Smooth muscle cell (in vitro differentiated cells): ENCODE data around the gene USP22. TPM values are rescaled to one million over a fixed set of nuclear protein-coding genes. Genes with fewer than 3 reads are reported as not detected.

ENCODE experiments used
- DNase-seq: peaks from one replicate; lab custom pipeline; 2025; ENCODE audit not compliant: unreplicated experiment; lab: John Stamatoyannopoulos, UW
- H2AFZ ChIP-seq: fragments of 200-600 bp; sonication (generic); 2 replicates; pipeline ENCODE4 v1.6.0; 2016; ENCODE audit warnings: antibody characterized with exemption, low read depth, mild to moderate bottlenecking
- H3F3A ChIP-seq: fragments of 200-600 bp; sonication (generic); 2 replicates; pipeline ENCODE4 v1.6.0; 2017; ENCODE audit warnings: antibody characterized with exemption, low read depth
- H3K27ac ChIP-seq: fragments of 200-600 bp; sonication (generic); 2 replicates; pipeline ENCODE4 v1.5.1; 2016; ENCODE audit warnings: low read depth, mild to moderate bottlenecking
- H3K27me3 ChIP-seq: fragments of 200-600 bp; sonication (generic); 2 replicates; pipeline ENCODE4 v1.6.1; 2016; ENCODE audit warnings: low read depth, mild to moderate bottlenecking
- H3K36me3 ChIP-seq: fragments of 200-600 bp; sonication (generic); 2 replicates; pipeline ENCODE4 v1.5.1; 2016; ENCODE audit warnings: low read depth
- H3K4me1 ChIP-seq: fragments of 200-600 bp; sonication (generic); 2 replicates; pipeline ENCODE4 v1.5.1; 2016; ENCODE audit warnings: low read depth
- H3K4me2 ChIP-seq: fragments of 200-600 bp; sonication (generic); 2 replicates; pipeline ENCODE4 v1.6.0; 2016; ENCODE audit warnings: mild to moderate bottlenecking
- H3K4me3 ChIP-seq: fragments of 200-600 bp; sonication (generic); 2 replicates; pipeline ENCODE4 v1.5.1; 2016; ENCODE audit warnings: mild to moderate bottlenecking
- H3K79me2 ChIP-seq: fragments of 200-600 bp; sonication (generic); 2 replicates; pipeline ENCODE4 v1.6.0; 2016; ENCODE audit warnings: low read depth, mild to moderate bottlenecking
- H3K9ac ChIP-seq: fragments of 200-600 bp; sonication (generic); 2 replicates; pipeline ENCODE4 v1.6.0; 2016; ENCODE audit warnings: low read depth
- H3K9me3 ChIP-seq: fragments of 200-600 bp; sonication (generic); replicated peaks from 2 replicates; pipeline ENCODE4 v1.5.1; 2016; ENCODE audit warnings: low read depth
- H4K20me1 ChIP-seq: fragments of 200-600 bp; sonication (generic); 2 replicates; pipeline ENCODE4 v1.6.0; 2016; ENCODE audit warnings: low read depth
- CTCF ChIP-seq: fragments of 200-600 bp; sonication (generic); IDR thresholded peaks from 2 replicates; pipeline ENCODE4 v1.5.1; 2017; ENCODE audit warnings: borderline replicate concordance, mild to moderate bottlenecking, antibody characterized with exemption; ENCODE audit not compliant: insufficient read depth, poor library complexity, severe bottlenecking
- WGBS: methylation state at CpG from one replicate; pipeline ENCODE4 v1.1.7; 2016; ENCODE audit warnings: low lambda C conversion rate; 5-methylcytosine and 5-hydroxymethylcytosine counted together
- polyA plus RNA-seq: library from polyadenylated mRNA; unstranded; fragments of >200 nt; fragmentation: Nextera tagmentation; extraction: Ambion mirVana; gene quantifications from 2 replicates; pipeline ENCODE4 v1.2.1, GENCODE V29; 2016
- total RNA-seq: library from RNA; depleted of rRNA; stranded (reverse); fragments of >200 nt; gene quantifications from 2 replicates; pipeline ENCODE4 v1.2.3, GENCODE V29; 2014

The USP22 gene
- total and polyA plus RNA-seq, 2 experiments from 2014 or later = 79.3 to 151 TPM

- Histone ChIP-seq H3K27me3 (no peaks in the 10 kb centered on the region), H3F3A (peaks cover 20% of the 10 kb centered on the region), H3K4me1 (no peaks in the 10 kb centered on the region), H2AFZ (no peak overlapping the region), H3K4me2 (no peak overlapping the region), H3K4me3 (no peak overlapping the region), H3K79me2 (peaks cover 82% of the 10 kb centered on the region), H3K9ac (no peak overlapping the region), H4K20me1 (peaks cover 100% of the 10 kb centered on the region), H3K36me3 (peaks cover 36% of the 10 kb centered on the region), H3K27ac (peak overlapping the region; percentile 12), H3K9me3 (no peaks in the 10 kb centered on the region)
- DNase-seq = no peak
- WGBS = 96% methylated on average over 9 of the region's 9 CpGs
- TF ChIP-seq CTCF = no peak
Measured at GRCh38 chr17:21007646-21008045, 35.2 kb downstream of the USP22 start.

GRCh38 chr17:21005803-21006202, 37.0 kb downstream of the USP22 start:
- Histone ChIP-seq H3K4me1 (no peaks in the 10 kb centered on the region), H3F3A (peaks cover 37% of the 10 kb centered on the region), H3K4me3 (no peak overlapping the region), H3K9ac (no peak overlapping the region), H2AFZ (no peak overlapping the region), H4K20me1 (peaks cover 100% of the 10 kb centered on the region), H3K9me3 (no peaks in the 10 kb centered on the region), H3K4me2 (no peak overlapping the region), H3K27me3 (no peaks in the 10 kb centered on the region), H3K27ac (peak overlapping the region; percentile 31), H3K36me3 (peaks cover 36% of the 10 kb centered on the region), H3K79me2 (peaks cover 76% of the 10 kb centered on the region)
- 95% methylated on average over 5 of the region's 5 CpGs for WGBS
- no peak for DNase-seq
- TF ChIP-seq CTCF = no peak

- H3K36me3 ChIP-seq = peaks cover 36% of the 10 kb centered on the region
Measured at GRCh38 chr17:21005367-21005766, 37.4 kb downstream of the USP22 start.

More at GRCh38 chr17:21005367-21005766, 37.4 kb downstream of the USP22 start:
- H3K4me2 ChIP-seq = no peak overlapping the region
- H3K79me2 ChIP-seq = peaks cover 76% of the 10 kb centered on the region
- no peak for TF ChIP-seq CTCF
- H3K4me1 ChIP-seq = no peaks in the 10 kb centered on the region
- H3K9ac ChIP-seq = no peak overlapping the region
- H2AFZ ChIP-seq = no peak overlapping the region
- peaks cover 100% of the 10 kb centered on the region for H4K20me1 ChIP-seq
- no peaks in the 10 kb centered on the region for H3K27me3 ChIP-seq
- H3K9me3 ChIP-seq = no peaks in the 10 kb centered on the region
- 82% methylated on average over 4 of the region's 4 CpGs for WGBS
- no peak for DNase-seq
- no peak overlapping the region for H3K27ac ChIP-seq
- H3K4me3 ChIP-seq = no peak overlapping the region
- peaks cover 39% of the 10 kb centered on the region for H3F3A ChIP-seq
